ENCODE results near the gene FOXP1.

GRCh38 chr3:71488882-71489281 lies 94.6 kb downstream of the FOXP1 start:
- no peak for TF ChIP-seq CTCF (IDR thresholded peaks at IDR 0.05)
- TF ChIP-seq POLR2AphosphoS5 (IDR thresholded peaks at IDR 0.05): no peak
- TF ChIP-seq EP300 (IDR thresholded peaks at IDR 0.05): no peak
